Glomerular visceral epithelial cell (primary cell): ENCODE data around the gene DEDD.

Experiments
- DNase-seq: peaks from one replicate; pipeline ENCODE4 v3.0.0-alpha.2; 2016; ENCODE audit errors: extremely low spot score

The DEDD gene

DNA sequence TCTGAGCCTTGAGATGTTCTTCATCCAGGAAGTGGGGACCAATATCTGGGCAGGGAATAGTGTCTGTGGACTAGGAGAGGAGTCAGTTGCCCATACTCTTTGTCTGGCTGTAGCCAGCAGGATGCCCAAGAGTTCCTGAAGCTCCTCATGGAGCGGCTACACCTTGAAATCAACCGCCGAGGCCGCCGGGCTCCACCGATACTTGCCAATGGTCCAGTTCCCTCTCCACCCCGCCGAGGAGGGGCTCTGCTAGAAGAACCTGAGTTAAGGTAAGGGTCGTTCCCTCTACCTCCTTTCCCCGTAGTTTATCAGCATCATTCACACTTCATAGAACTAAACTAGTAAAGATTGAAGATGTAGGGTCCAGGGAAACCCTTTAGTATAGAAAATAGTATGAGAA is 30.3 kb upstream of the DEDD start:
- DNase-seq, result no peak

DNA sequence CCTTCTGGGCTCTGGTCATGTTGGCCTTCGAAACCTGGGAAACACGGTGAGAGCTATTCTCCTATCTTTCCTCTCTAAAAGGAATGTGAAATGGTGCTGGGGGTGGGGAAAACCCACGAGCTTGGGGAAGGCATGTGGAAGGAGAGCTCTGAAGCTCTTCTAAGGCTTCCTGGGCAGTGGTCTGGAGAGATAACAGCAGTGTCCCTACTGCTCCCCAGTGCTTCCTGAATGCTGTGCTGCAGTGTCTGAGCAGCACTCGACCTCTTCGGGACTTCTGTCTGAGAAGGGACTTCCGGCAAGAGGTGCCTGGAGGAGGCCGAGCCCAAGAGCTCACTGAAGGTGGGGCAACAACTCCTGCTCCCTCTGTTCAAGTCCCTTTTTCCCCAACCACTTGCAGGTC is 29.6 kb upstream of the DEDD start:
- DNase-seq, result no peak

GRCh38 chr1:161161652-161162051 is 29.2 kb upstream of the DEDD start:
- DNase-seq, result no peak

DNA sequence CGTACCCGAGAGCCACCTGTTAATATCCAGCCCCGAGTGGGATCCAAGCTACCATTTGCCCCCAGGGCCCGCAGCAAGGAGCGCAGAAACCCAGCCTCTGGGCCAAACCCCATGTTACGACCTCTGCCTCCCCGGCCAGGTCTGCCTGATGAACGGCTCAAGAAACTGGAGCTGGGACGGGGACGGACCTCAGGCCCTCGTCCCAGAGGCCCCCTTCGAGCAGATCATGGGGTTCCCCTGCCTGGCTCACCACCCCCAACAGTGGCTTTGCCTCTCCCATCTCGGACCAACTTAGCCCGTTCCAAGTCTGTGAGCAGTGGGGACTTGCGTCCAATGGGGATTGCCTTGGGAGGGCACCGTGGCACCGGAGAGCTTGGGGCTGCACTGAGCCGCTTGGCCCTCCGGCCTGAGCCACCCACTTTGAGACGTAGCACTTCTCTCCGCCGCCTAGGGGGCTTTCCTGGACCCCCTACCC is 28.2 kb upstream of the DEDD start:
- DNase-seq, result no peak

DNA sequence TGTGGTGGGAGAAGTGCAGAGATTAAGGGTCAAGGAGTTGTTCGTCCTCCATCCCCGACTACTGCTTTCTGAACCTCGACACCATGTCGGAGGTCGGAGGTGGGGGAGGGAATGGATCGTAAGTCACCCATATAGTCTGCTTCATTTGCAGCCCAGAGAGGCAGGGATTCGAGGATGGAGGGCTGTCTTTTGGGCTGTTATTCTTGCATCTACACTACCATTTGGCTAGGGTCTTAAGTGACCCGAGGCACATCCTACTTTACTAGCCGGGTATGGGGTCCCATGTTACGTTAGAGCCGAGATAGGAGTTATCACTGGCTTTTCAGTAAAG is 27.4 kb upstream of the DEDD start:
- DNase-seq, result no peak

DNA sequence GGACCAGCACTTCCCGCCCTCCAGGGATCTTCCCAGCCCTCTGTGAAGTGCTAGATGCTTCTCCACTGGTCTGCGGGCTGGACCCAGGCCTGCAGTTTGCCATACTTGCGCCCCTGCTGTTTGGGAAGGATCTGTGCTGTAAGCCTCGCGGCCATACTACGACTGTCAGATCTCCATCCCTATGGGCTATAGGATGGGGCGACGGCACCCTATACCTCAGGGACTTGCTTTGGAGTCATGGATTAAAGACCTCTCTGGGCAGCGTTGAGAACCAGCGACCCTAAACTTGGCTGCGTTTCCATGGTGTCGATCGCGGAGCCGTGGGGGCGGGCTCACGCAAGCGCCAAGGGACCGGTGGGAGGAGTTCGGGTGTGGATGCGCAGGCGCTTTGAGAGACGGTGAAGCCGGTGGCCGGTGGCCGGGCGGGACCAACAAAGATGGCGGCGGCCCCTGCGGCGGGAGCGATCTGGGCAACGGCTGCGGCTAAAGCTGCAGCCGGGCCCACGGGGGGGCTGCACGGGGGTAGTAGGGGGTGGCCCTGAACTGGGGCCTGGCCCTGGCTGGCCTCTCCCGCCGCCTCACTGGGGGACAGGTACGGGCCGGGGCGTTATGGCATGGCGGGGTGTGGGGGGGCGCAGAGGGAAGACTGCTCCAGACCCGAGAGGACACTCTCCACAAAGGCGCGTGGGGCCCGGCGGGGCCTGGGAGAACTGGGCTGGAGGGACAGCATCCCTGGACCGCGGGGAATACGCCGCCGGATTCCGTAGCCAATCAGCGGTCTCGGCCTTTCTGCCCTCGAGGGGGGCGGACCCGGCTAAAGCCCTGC is 26.8 kb upstream of the DEDD start, which contains the start of gene USP21:
Gene USP21 (plus strand): TSS at position 414 of the 826 bp plus-strand sequence. CDS start 1,141 bp downstream, outside the sequence.
- DNase-seq, result peak; percentile 91

DNA sequence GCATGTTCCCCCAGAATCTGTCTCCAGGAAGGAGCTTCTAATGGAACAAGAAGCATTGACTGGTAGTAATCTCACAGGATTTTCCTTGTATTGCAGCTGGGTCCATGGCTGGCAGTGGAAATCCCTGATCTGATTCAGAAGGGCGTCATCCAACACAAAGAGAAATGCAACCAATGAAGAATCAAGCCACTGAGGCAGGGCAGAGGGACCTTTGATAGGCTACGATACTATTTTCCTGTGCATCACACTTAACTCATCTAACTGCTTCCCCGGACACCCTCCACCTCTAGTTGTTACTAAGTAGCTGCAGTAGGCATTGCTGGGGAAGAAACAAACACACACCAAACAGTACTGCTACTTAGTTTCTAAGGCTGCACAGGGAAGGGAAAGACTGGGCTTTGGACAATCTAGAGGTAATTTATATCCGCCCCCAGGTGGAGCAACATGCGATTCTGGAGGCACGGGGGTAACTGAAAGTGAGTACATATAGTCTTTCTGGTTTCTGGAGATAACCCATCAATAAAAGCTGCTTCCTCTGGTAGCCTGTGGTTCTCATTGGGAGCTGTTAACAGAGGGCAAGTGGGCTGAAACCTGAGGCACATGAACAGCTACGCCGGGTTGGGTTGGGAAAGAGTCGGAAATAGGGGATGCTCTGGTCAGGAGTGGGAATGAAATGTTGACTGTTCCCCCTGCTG is 26.0 kb upstream of the DEDD start:
- DNase-seq, result no peak

DNA sequence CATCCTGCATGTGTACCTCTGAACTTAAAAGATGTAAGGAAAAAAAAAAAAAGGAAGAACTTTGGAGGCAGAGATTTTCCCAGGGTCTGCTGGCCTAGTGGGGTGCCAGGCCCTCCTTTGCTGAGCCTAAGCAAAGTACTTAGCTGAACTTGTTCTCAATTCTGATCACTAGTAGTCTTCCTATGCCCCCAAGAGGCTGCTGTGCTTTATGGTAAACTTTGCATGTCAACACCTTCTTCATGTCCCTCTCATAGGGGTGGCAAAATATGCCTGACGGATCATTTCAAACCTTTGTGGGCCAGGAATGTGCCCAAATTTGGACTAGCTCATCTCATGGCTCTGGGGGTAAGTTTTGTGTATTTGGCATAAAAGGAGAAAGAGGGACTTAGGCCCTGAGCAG is 25.4 kb upstream of the DEDD start:
- DNase-seq, result no peak

DNA sequence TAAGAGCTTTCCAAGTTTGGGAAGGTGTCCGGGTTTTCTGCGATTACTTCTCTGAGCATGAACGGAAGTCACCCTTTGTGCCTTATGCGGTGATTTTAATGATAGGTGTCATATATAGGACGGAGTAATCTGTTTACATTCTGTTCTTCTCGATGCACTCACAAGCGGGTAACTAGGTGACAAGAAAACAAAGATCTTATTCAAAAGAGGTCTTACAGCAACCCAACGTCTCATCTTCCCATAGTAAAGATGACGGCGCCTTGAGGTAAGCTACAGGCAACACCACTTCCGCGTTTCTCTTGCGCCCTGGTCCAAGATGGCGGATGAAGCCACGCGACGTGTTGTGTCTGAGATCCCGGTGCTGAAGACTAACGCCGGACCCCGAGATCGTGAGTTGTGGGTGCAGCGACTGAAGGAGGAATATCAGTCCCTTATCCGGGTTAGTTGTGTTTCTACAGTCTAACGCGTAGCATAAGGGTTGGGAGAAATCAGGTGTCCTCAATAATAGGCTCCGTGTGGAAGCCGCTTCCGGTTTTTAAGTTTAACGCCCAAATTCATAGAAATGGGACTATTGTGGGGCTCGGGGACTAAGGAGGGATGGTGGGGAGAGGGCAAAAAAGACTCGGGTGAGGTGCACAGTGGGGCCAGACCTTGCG is 21.3 kb upstream of the DEDD start, which contains the start of gene UFC1:
Gene UFC1 (plus strand): TSS at position 297 of the 656 bp plus-strand sequence. CDS start 20 bp downstream, at position 317.
- DNase-seq, result peak; percentile 88

GRCh38 chr1:161153176-161153575 is 20.7 kb upstream of the DEDD start:
- DNase-seq, result no peak

GRCh38 chr1:161145832-161146231 is 13.4 kb upstream of the DEDD start:
- DNase-seq, result no peak

GRCh38 chr1:161140755-161141400 is 8.4 kb upstream of the DEDD start:
- DNase-seq, result no peak

GRCh38 chr1:161139766-161140165 is 7.3 kb upstream of the DEDD start:
- peak; percentile 47 for DNase-seq

GRCh38 chr1:161138431-161138830 is 6.0 kb upstream of the DEDD start:
- no peak for DNase-seq

DNA sequence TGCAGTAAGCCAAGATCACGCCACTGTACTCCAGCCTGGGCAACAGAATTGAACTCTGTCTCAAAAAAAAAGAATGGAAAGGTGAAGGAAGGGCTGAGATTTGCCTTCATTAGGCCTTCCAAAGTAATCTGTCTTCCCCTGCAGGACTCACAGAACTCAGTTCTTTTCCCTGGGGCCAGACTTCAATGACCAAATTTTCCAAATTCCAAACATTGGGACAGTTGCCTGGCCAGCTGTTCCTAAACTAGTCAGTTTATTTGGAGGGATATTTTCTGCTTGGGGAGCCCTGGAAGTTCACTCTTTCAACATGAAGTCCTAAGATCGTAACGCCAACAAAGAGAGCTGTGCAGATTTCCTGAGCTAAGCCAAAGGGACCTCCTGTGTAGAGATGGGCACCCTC is 5.4 kb upstream of the DEDD start:
- no peak for DNase-seq

DNA sequence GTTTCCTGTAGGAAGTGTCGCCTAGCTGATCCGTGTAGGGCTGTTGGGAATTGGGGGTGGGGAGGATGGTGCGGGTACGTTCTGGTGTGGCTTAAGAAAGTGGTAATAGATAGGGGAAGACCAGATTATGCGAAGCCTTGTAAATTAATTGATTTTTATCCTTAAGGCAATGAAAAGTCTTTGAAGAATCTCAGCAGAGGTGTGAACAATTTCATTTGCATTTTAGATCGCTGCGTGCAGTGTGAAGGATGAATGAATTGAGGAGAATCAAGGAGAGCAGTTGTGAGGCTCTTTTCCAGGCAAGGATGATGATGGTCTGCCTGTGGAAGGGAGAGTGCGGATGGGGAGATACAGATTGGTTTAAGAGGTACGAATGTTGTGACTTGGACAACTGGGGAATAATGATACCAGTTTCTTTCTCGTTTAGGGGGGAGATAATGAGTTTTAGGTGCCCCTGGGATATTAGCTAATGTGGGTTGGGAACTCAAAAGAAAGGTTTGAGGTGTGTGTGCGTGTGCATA is 813 bp upstream of the DEDD start:
- DNase-seq, result peak; percentile 33

DNA sequence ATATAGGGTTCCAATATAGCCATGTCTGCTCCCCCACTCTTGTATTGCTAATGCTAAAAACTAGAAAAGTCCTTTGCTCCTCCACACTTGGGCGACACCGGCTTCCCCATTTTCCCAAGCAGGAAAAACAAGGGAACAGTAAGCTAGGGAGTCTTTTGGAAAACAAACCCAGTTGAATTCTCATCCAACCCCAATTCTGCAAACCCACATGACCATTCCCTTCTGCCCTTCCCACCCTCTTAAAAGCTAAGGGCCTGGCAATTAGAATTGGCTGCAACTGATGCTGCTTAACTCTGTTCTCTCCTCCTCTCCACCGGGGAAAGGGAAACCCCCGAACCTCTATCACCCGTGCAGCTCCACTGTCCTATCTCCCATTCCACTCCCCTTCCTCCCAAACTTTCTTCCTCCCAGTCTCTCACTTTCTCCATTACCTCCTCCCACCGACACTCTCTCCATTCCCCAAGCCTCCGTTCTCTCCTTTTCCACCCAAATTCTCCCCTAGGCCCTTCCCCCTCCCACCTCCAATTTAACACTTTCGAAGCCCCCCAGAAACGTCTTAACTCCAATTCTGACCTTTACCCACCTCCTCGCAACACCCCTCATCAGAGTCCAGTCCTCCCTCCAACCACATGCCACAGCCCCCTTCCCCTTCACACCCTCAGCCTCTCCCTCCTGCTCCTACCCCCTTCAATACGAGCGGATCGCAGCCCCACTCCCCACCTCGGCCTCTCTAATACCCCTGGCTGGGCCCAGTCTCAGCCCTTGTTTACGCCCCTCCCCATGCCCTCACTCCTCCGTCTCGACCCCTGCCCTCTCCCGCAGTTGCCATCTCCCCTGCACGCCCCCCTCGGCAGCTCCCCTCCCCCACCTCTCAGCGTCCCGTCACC is 701 bp downstream of the DEDD start:
- DNase-seq, result no peak

DNA sequence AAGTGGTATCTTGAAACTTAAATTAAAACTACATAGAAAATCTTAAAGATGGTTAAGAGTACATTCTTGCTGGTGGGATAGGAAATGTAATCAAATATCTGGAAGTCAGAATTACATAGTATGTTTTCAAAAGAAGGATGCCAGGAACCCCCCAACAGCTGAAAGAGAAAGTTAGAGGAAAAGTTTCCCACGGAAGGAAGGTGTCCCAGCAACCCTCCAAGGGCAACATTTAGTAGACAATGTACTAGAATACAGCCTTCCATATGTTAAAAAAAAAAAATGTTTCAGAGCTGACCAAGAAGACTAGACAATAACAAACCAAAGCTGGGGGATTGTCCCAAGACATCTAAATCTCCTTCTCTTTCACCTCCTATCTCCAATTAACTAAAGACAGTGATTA is 2.2 kb downstream of the DEDD start:
- no peak for DNase-seq

DNA sequence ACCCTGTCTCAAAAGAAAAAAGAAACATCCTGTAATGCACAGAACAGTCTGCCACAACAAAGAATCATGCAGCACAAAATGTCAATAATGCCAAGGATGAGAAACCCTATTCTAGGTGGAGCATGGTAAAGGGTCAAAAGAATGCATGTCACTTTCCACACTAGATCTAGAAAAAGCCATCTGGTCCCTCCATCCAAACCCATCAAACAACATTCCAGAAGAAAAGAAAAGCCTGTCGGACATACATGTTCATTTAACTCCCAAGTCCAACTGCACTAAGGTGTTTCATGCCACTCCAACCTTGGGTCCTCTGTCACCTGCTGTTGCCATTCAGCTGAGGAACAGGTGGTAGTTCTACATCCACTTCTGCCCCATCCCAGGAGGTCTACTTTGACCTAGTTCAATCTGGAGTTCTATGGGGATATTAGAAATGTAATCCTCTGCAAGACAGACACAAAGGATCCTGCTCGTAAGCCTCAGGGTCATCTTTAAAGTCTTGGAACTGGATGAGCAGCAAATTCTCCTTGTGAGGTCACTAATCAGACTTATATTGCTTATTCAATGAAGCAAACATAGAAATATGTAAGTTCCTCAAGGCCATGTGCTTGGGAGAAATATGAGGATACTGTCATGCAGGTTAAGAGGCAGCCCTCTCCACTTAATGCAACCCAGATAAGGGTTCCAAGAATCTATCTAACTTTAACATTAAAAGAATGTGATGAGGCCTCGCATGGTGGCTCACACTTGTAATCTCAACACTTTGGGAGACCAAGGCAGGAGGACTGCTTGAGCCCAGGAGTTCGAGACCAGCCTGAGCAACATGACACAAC is 3.7 kb downstream of the DEDD start:
- DNase-seq, result no peak

DNA sequence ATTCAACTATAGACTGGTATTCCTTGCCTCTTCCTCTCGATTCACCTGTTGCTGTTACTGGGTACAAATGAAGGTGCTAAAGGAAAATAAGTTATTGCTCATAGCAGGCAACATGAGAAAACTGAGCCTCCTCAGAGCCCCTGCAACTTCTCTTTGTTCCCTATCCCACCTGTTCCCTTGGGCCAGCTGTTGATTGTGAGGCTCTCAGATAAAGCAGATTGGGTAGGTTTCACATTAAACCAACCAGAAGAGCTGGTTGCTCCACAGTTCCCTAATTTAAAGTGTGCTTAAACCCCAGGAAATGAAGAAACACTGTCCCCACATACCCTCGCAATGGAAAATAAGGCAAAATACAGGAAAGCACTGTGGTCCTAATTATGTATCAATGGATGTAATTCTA is 4.8 kb downstream of the DEDD start:
- no peak for DNase-seq
